Fibroblast of lung (primary cell): Measurements from ENCODE around the gene ZSWIM6. TPM values are rescaled to one million over a fixed set of nuclear protein-coding genes. Genes with fewer than 3 reads are reported as not detected.
A peak's percentile ranks its signal among the peaks of the same experiment; 100 is the strongest.

Source experiments
- DNase-seq, 2 donors: peaks; one replicate each; pipeline versions ENCODE4 v3.0.0 to v3.0.0-alpha.2; 2010; ENCODE audit warnings: low read depth in 2 of 2
- H2AFZ ChIP-seq: 2 replicates; pipeline ENCODE4 v1.5.1; 2012; ENCODE audit warnings: low read length, control low read depth, inconsistent platforms
- H3K27ac ChIP-seq: 2 replicates; pipeline ENCODE4 v1.5.1; 2011; ENCODE audit warnings: low read length, control low read depth; ENCODE audit not compliant: insufficient read depth
- H3K27me3 ChIP-seq: 2 replicates; pipeline ENCODE4 v1.5.1; 2011; ENCODE audit warnings: mild to moderate bottlenecking, low read length; ENCODE audit not compliant: control insufficient read depth, insufficient read depth
- H3K36me3 ChIP-seq: 2 replicates; pipeline ENCODE4 v1.5.1; 2011; ENCODE audit warnings: low read length; ENCODE audit not compliant: control insufficient read depth, insufficient read depth
- H3K4me1 ChIP-seq: 2 replicates; pipeline ENCODE4 v1.5.1; 2011; ENCODE audit warnings: low read length; ENCODE audit not compliant: control insufficient read depth, insufficient read depth; ENCODE audit errors: extremely low read depth
- H3K4me2 ChIP-seq: 2 replicates; pipeline ENCODE4 v1.5.1; 2011; ENCODE audit warnings: low read length, control low read depth; ENCODE audit not compliant: insufficient read depth; ENCODE audit errors: extremely low read depth
- H3K4me3 ChIP-seq, 4 experiments: fragments of 200-600 bp in 1 of 4; sonication (generic) in 1 of 4; replicated peaks in 1 of 4; 2 replicates each; pipeline ENCODE4 v1.5.1; 2011 to 2016; ENCODE audit warnings: low read length in 4 of 4, low read depth in 3 of 4, mild to moderate bottlenecking in 3 of 4, control low read depth in 2 of 4, inconsistent platforms in 1 of 4, mixed read lengths in 1 of 4; ENCODE audit not compliant: insufficient read depth in 1 of 4; ENCODE audit errors: control extremely low read depth in 1 of 4
- H3K79me2 ChIP-seq: 2 replicates; pipeline ENCODE4 v1.5.1; 2012; ENCODE audit warnings: mild to moderate bottlenecking, low read length, inconsistent platforms; ENCODE audit not compliant: control insufficient read depth, insufficient read depth
- H3K9ac ChIP-seq: 2 replicates; pipeline ENCODE4 v1.5.1; 2011; ENCODE audit warnings: mild to moderate bottlenecking, low read length, control low read depth; ENCODE audit not compliant: insufficient read depth
- H3K9me3 ChIP-seq: 2 replicates; pipeline ENCODE4 v1.5.1; 2012; ENCODE audit warnings: low read depth, low read length; ENCODE audit not compliant: control insufficient read depth, insufficient read depth
- H4K20me1 ChIP-seq: 2 replicates; pipeline ENCODE4 v1.5.1; 2011; ENCODE audit warnings: low read length; ENCODE audit not compliant: control insufficient read depth, insufficient read depth; ENCODE audit errors: extremely low read depth
- CTCF ChIP-seq, 2 donors: IDR thresholded peaks in 1 of 2; conservative IDR thresholded peaks in 1 of 2; 1 replicate in 1 of 2; 2 replicates in 1 of 2; pipeline ENCODE4 v1.5.1; 2011 to 2012; ENCODE audit warnings: low read length in 2 of 2, control low read depth in 1 of 2, inconsistent platforms in 1 of 2, low read depth in 1 of 2, mild to moderate bottlenecking in 1 of 2
- EZH2 ChIP-seq: IDR thresholded peaks from 2 replicates; pipeline ENCODE4 v1.5.1; 2012; ENCODE audit warnings: low read length, control low read depth, mild to moderate bottlenecking; ENCODE audit errors: missing control alignments
- polyA plus RNA-seq, 2 donors: library from polyadenylated mRNA; depleted of rRNA in 1 of 2; stranded (reverse) in 1 of 2; unstranded in 1 of 2; fragments of >200 nt; gene quantifications; 2 replicates each; pipeline ENCODE4 v1.2.1, GENCODE V29; 2011 to 2012; ENCODE audit warnings: missing spikeins in 1 of 2
- total RNA-seq: library from RNA; depleted of rRNA; stranded (reverse); fragments of >200 nt; gene quantifications from 2 replicates; pipeline ENCODE4 v1.2.1, GENCODE V29; 2014

ZSWIM6 gene
- total and polyA plus RNA-seq, 2 donors (not counting 1 experiment from before 2014, with no cell fraction given): 23.5 to 26.6 TPM

DNA sequence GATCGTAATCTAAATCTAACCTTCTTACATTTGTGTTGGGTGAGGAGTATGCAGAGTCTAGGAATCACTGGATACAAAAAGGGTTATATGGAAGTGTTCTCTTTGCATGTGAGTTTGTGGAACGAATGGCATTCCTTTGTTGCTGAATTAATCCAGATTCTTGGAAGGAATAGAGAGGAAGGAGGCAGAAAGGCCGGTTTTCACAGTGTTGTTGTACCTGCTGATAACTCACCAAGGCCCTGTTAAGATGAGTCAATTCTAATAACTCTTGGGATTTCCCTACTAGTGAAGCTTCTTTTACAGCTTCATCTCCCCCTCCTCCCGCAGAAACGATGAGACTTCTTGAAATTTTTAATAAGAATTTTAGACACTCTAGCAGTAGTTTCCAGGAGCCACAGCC, 84.0 kb downstream of the ZSWIM6 start:
- H3K9me3 ChIP-seq: no peaks in the 10 kb centered on the region
- peaks cover 3% of the 10 kb centered on the region for H4K20me1 ChIP-seq
- peaks cover 89% of the 10 kb centered on the region for H3K79me2 ChIP-seq
- no peak overlapping the region for H3K4me3 ChIP-seq
- no peaks in the 10 kb centered on the region for H3K36me3 ChIP-seq
- peak in 1 of 2 donors; percentile 70 for DNase-seq
- no peaks in the 10 kb centered on the region for H3K4me1 ChIP-seq
- TF ChIP-seq EZH2 (no peak), CTCF (conservative IDR thresholded peaks at IDR 0.05 in 1 of 2, IDR thresholded peaks at IDR 0.05 in 1 of 2; ENCODE audit: low read depth in 1 of 2, low read length in 2 of 2) (no peak)
- no peak overlapping the region for H3K4me2 ChIP-seq
- H3K27me3 ChIP-seq: no peaks in the 10 kb centered on the region
- H3K9ac ChIP-seq: no peak overlapping the region
- H3K27ac ChIP-seq: no peak overlapping the region
- no peak overlapping the region for H2AFZ ChIP-seq

GRCh38 chr5:61416420-61416819, 84.4 kb downstream of the ZSWIM6 start:
- H3K4me2 ChIP-seq: no peak overlapping the region
- H3K4me1 ChIP-seq: no peaks in the 10 kb centered on the region
- DNase-seq: peak in 1 of 2 donors; percentile 36
- H3K9ac ChIP-seq: no peak overlapping the region
- H3K4me3 ChIP-seq: no peak overlapping the region
- peaks cover 89% of the 10 kb centered on the region for H3K79me2 ChIP-seq
- no peaks in the 10 kb centered on the region for H3K27me3 ChIP-seq
- H3K9me3 ChIP-seq: no peaks in the 10 kb centered on the region
- H3K27ac ChIP-seq: no peak overlapping the region
- H4K20me1 ChIP-seq: peaks cover 3% of the 10 kb centered on the region
- no peak overlapping the region for H2AFZ ChIP-seq
- H3K36me3 ChIP-seq: no peaks in the 10 kb centered on the region
- TF ChIP-seq EZH2 (no peak), CTCF (conservative IDR thresholded peaks at IDR 0.05 in 1 of 2, IDR thresholded peaks at IDR 0.05 in 1 of 2; ENCODE audit: low read depth in 1 of 2, low read length in 2 of 2) (no peak)

DNA sequence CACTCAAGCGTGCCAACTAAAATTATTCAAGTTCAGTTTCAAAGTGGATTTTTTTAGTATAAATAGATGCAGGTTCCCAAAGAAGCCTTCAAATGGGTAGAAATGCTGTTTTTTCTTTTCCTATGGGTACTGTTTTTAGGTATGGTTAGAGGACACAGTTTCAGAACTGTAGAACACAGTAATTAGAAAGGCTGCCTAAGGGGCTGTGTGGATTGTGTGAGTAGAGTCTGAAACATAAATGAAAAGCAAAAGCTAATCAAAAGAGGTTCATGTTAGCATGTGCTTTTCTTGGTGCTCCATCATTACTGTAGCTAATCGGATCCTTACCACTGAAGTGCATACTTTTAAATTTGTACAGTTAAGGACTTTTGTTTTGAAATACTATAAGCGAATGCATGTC, 85.3 kb downstream of the ZSWIM6 start:
- Histone ChIP-seq H2AFZ (no peak overlapping the region), H3K9me3 (no peaks in the 10 kb centered on the region), H3K4me3 (no peak overlapping the region), H4K20me1 (peaks cover 3% of the 10 kb centered on the region), H3K79me2 (peaks cover 89% of the 10 kb centered on the region), H3K4me1 (no peaks in the 10 kb centered on the region), H3K4me2 (no peak overlapping the region), H3K27ac (no peak overlapping the region), H3K27me3 (no peaks in the 10 kb centered on the region), H3K9ac (no peak overlapping the region), H3K36me3 (no peaks in the 10 kb centered on the region)
- TF ChIP-seq EZH2 (no peak), CTCF (conservative IDR thresholded peaks at IDR 0.05 in 1 of 2, IDR thresholded peaks at IDR 0.05 in 1 of 2; ENCODE audit: low read depth in 1 of 2, low read length in 2 of 2) (no peak)
- no peak for DNase-seq
